H9 (cell line): ENCODE results near the gene MLLT3. TPM values are rescaled to one million over a fixed set of nuclear protein-coding genes. Genes with fewer than 3 reads are reported as not detected.

ENCODE experiments used
- DNase-seq: peaks from one replicate; pipeline ENCODE4 v3.0.0-alpha.2; 2017
- H2AFZ ChIP-seq: one replicate; pipeline ENCODE4 v1.6.1; 2013; ENCODE audit warnings: mild to moderate bottlenecking, low read length, control low read depth, moderate library complexity
- H2AK5ac ChIP-seq: 2 replicates; pipeline ENCODE4 v1.6.1; 2013; ENCODE audit warnings: low read length, control low read depth, mixed read lengths; ENCODE audit not compliant: insufficient read length
- H2BK120ac ChIP-seq: one replicate; pipeline ENCODE4 v1.6.1; 2013; ENCODE audit warnings: low read depth, mild to moderate bottlenecking, low read length, control low read depth, inconsistent platforms; ENCODE audit not compliant: poor library complexity, severe bottlenecking
- H2BK12ac ChIP-seq: 2 replicates; pipeline ENCODE4 v1.6.1; 2013; ENCODE audit warnings: low read length, control low read depth, mixed read lengths, low read depth; ENCODE audit not compliant: insufficient read length
- H2BK15ac ChIP-seq: 2 replicates; pipeline ENCODE4 v1.6.1; 2013; ENCODE audit warnings: low read depth, low read length, control low read depth
- H2BK20ac ChIP-seq: one replicate; pipeline ENCODE4 v1.6.1; 2013; ENCODE audit warnings: low read depth, mild to moderate bottlenecking, low read length, control low read depth, inconsistent platforms; ENCODE audit not compliant: poor library complexity, severe bottlenecking
- H2BK5ac ChIP-seq: 2 replicates; pipeline ENCODE4 v1.6.1; 2013; ENCODE audit warnings: low read length, control low read depth, mixed read lengths; ENCODE audit not compliant: insufficient read length
- H3K14ac ChIP-seq: 2 replicates; pipeline ENCODE4 v1.6.1; 2013; ENCODE audit warnings: low read length, control low read depth; ENCODE audit not compliant: insufficient read depth
- H3K18ac ChIP-seq: 2 replicates; pipeline ENCODE4 v1.6.1; 2013; ENCODE audit warnings: low read depth, mild to moderate bottlenecking, mixed read lengths, low read length, control low read depth; ENCODE audit not compliant: insufficient read length
- H3K23ac ChIP-seq: 2 replicates; pipeline ENCODE4 v1.6.1; 2013; ENCODE audit warnings: low read length, control low read depth, mixed read lengths, low read depth; ENCODE audit not compliant: insufficient read length
- H3K23me2 ChIP-seq: 2 replicates; pipeline ENCODE4 v1.6.1; 2013; ENCODE audit warnings: low read depth, mild to moderate bottlenecking, mixed read lengths, low read length, control low read depth; ENCODE audit not compliant: insufficient read length, poor library complexity, severe bottlenecking
- H3K27ac ChIP-seq: 2 replicates; pipeline ENCODE4 v1.5.1; 2013; ENCODE audit warnings: low read length, control low read depth, mixed read lengths, low read depth; ENCODE audit not compliant: insufficient read length
- H3K27me3 ChIP-seq: 2 replicates; pipeline ENCODE4 v1.6.1; 2013; ENCODE audit warnings: low read length, control low read depth, inconsistent platforms; ENCODE audit not compliant: insufficient read depth
- H3K4ac ChIP-seq: 2 replicates; pipeline ENCODE4 v1.6.1; 2013; ENCODE audit warnings: low read depth, mild to moderate bottlenecking, control low read depth, inconsistent platforms, low read length, moderate library complexity
- H3K4me1 ChIP-seq: 2 replicates; pipeline ENCODE4 v1.6.1; 2013; ENCODE audit warnings: low read length, control low read depth, inconsistent platforms; ENCODE audit not compliant: insufficient read depth
- H3K4me2 ChIP-seq: 2 replicates; pipeline ENCODE4 v1.6.1; 2013; ENCODE audit warnings: low read length, control low read depth, mixed read lengths; ENCODE audit not compliant: insufficient read length, insufficient read depth
- H3K56ac ChIP-seq: 2 replicates; pipeline ENCODE4 v1.6.1; 2013; ENCODE audit warnings: low read depth, mild to moderate bottlenecking, mixed read lengths, low read length, control low read depth; ENCODE audit not compliant: insufficient read length
- H3K79me1 ChIP-seq: 2 replicates; pipeline ENCODE4 v1.6.1; 2013; ENCODE audit warnings: low read depth, mild to moderate bottlenecking, moderate library complexity, low read length, control low read depth, inconsistent platforms; ENCODE audit not compliant: insufficient read depth, poor library complexity, severe bottlenecking
- H3K79me2 ChIP-seq: 2 replicates; pipeline ENCODE4 v1.6.1; 2013; ENCODE audit warnings: low read length, control low read depth, inconsistent platforms; ENCODE audit not compliant: insufficient read depth
- H3K9ac ChIP-seq: 2 replicates; pipeline ENCODE4 v1.6.1; 2013; ENCODE audit warnings: low read length, control low read depth, mixed read lengths; ENCODE audit not compliant: insufficient read length; ENCODE audit errors: extremely low read depth
- H3K9me3 ChIP-seq: one replicate; pipeline ENCODE4 v1.6.1; 2013; ENCODE audit warnings: low read depth, low read length, inconsistent platforms; ENCODE audit not compliant: control insufficient read depth
- H3T11ph ChIP-seq: one replicate; pipeline ENCODE4 v1.6.1; 2013; ENCODE audit warnings: mild to moderate bottlenecking, low read length, control low read depth, inconsistent platforms
- H4K20me1 ChIP-seq: one replicate; pipeline ENCODE4 v1.6.1; 2013; ENCODE audit not compliant: control insufficient read depth, insufficient read length, insufficient read depth
- H4K5ac ChIP-seq: 2 replicates; pipeline ENCODE4 v1.6.1; 2013; ENCODE audit warnings: low read depth, mild to moderate bottlenecking, mixed read lengths, low read length, control low read depth; ENCODE audit not compliant: insufficient read length
- H4K8ac ChIP-seq: replicated peaks from 2 replicates; pipeline ENCODE4 v1.6.1; 2013; ENCODE audit warnings: low read length, control low read depth, mixed read lengths, low read depth; ENCODE audit not compliant: insufficient read length
- H4K91ac ChIP-seq: 2 replicates; pipeline ENCODE4 v1.6.1; 2013; ENCODE audit warnings: low read depth, mild to moderate bottlenecking, moderate library complexity, mixed read lengths, low read length, control low read depth; ENCODE audit not compliant: insufficient read length
- H3K27ac Mint-ChIP-seq, 3 experiments: 2 replicates in 2 of 3; 3 replicates in 1 of 3; pipeline ENCODE4 v1.8.0; 2020 to 2021; ENCODE audit warnings: mixed read lengths in 3 of 3, mild to moderate bottlenecking in 1 of 3, moderate library complexity in 1 of 3
- H3K27me3 Mint-ChIP-seq: 2 replicates; pipeline ENCODE4 v1.8.0; 2021; ENCODE audit warnings: low read depth, mild to moderate bottlenecking, moderate library complexity, mixed read lengths
- H3K36me3 Mint-ChIP-seq, 3 experiments: 2 replicates in 2 of 3; 3 replicates in 1 of 3; pipeline ENCODE4 v1.8.0; 2020 to 2021; ENCODE audit warnings: low read depth in 3 of 3, mixed read lengths in 3 of 3; ENCODE audit not compliant: insufficient read depth in 1 of 3
- H3K4me1 Mint-ChIP-seq, 2 experiments: 2 replicates each; pipeline ENCODE4 v1.8.0; 2020; ENCODE audit warnings: mixed read lengths in 2 of 2
- H3K4me3 Mint-ChIP-seq, 2 experiments: 2 replicates in 1 of 2; 3 replicates in 1 of 2; pipeline ENCODE4 v1.8.0; 2020 to 2021; ENCODE audit warnings: mild to moderate bottlenecking in 2 of 2, mixed read lengths in 2 of 2, moderate library complexity in 1 of 2
- H3K9me3 Mint-ChIP-seq, 2 experiments: 2 replicates in 1 of 2; 3 replicates in 1 of 2; pipeline ENCODE4 v1.8.0; 2020; ENCODE audit warnings: mild to moderate bottlenecking in 2 of 2, mixed read lengths in 2 of 2, moderate library complexity in 1 of 2
- CTCF ChIP-seq: fragments of 200-600 bp; sonication (generic); conservative IDR thresholded peaks from 3 replicates; pipeline ENCODE4 v1.8.0; 2021; ENCODE audit warnings: antibody characterized with exemption, mild to moderate bottlenecking
- WGBS: extraction: QIAGEN DNeasy Blood & Tissue Kit; methylation state at CpG from one replicate; pipeline ENCODE4 v1.1.7; 2013; ENCODE audit warnings: missing lambda C conversion rate, low lambda C conversion rate, mixed read lengths; ENCODE audit not compliant: insufficient read length; ENCODE audit errors: extremely low coverage; 5-methylcytosine and 5-hydroxymethylcytosine counted together
- total RNA-seq: library from RNA; stranded (reverse); gene quantifications from 2 replicates; pipeline ENCODE4 v1.2.1, GENCODE V29; 2021

MLLT3 gene
- total RNA-seq, 1 experiment from 2014 or later = 3.9 TPM

- no CpG with 5 or more reads among the region's 4 CpGs for WGBS
- H3K79me1 ChIP-seq = no peaks in the 10 kb centered on the region
- H3K4me2 ChIP-seq = no peak overlapping the region
- no peak overlapping the region for H3K23ac ChIP-seq
- H2BK5ac ChIP-seq = no peak overlapping the region
- no peak overlapping the region for H2BK12ac ChIP-seq
- H3T11ph ChIP-seq = no peak overlapping the region
- H4K91ac ChIP-seq = no peak overlapping the region
- no peak overlapping the region for H4K5ac ChIP-seq
- no peak overlapping the region for H2AFZ ChIP-seq
- no peak overlapping the region for H3K9ac ChIP-seq
- no peak overlapping the region for H2AK5ac ChIP-seq
- no peak overlapping the region for H3K56ac ChIP-seq
- Mint-ChIP-seq H3K27me3 (peaks cover 3% of the 10 kb centered on the region), H3K9me3 (no peaks in the 10 kb centered on the region; a peak in 2 of 5 replicates), H3K36me3 (peaks cover 0 to 2% (median 0%) of the 10 kb centered on the region in 3 experiments; a peak in 1 of 7 replicates), H3K4me3 (no peak overlapping the region), H3K27ac (no peak overlapping the region), H3K4me1 (no peaks in the 10 kb centered on the region)
- no peak overlapping the region for H3K27ac ChIP-seq
- no peak overlapping the region for H2BK120ac ChIP-seq
- no peaks in the 10 kb centered on the region for H3K4me1 ChIP-seq
- no peak overlapping the region for H3K4ac ChIP-seq
- no peak overlapping the region for H2BK15ac ChIP-seq
- H2BK20ac ChIP-seq = no peak overlapping the region
- no peaks in the 10 kb centered on the region for H3K79me2 ChIP-seq
- no peak for TF ChIP-seq CTCF
- H4K20me1 ChIP-seq = no peaks in the 10 kb centered on the region
- no peaks in the 10 kb centered on the region for H3K27me3 ChIP-seq
- H4K8ac ChIP-seq = no peak overlapping the region
- DNase-seq = no peak
- H3K9me3 ChIP-seq = no peaks in the 10 kb centered on the region
- H3K14ac ChIP-seq = no peak overlapping the region
- no peaks in the 10 kb centered on the region for H3K23me2 ChIP-seq
- H3K18ac ChIP-seq = no peak overlapping the region
Observed at GRCh38 chr9:20573023-20573422, 49.3 kb downstream of the MLLT3 start.
